HepG2 (cell line): ENCODE measurements around the gene EXTL2. TPM values are rescaled to one million over a fixed set of nuclear protein-coding genes. Genes with fewer than 3 reads are reported as not detected.

Experiments
- ATAC-seq: fragments of 200-7000 bp; cut with Tn5 transposase; 3 replicates; pipeline ENCODE4 v1.9.1; 2020; ENCODE audit warnings: mild to moderate bottlenecking, moderate library complexity
- BruUV-seq: library from RNA; stranded (reverse); fragments of 400-500 nt; replicated peaks from 2 replicates; lab custom pipeline; 2021; lab: Mats Ljungman, UMichigan
- CTCF ChIA-PET: fragments of 300-600 bp; formaldehyde crosslinking; extraction: SDS; loops from one replicate; lab custom pipeline; 2021; ENCODE audit warnings: low total read pairs, inconsistent platforms, low intra/inter-chr PET ratio; lab: Yijun Ruan, JAX
- POLR2A ChIA-PET: fragments of 350-600 bp; sonication (Branson Sonifier 250); formaldehyde crosslinking; loops from one replicate; lab custom pipeline; 2020; ENCODE audit warnings: antibody characterized with exemption, inconsistent platforms; lab: Yijun Ruan, JAX
- DNase-seq: peaks from one replicate; pipeline ENCODE4 v3.0.0-alpha.2; 2015; ENCODE audit warnings: low spot score
- FAIRE-seq: peaks from 3 replicates; lab custom pipeline; 2011; peaks lifted over from hg19 to GRCh38; lab: Jason Lieb, UNC
- H2AFZ ChIP-seq: one replicate; pipeline ENCODE4 v1.6.1; 2011; ENCODE audit warnings: low read length, inconsistent platforms
- H3K27ac ChIP-seq: fragments of 300-600 bp; 3 replicates; pipeline ENCODE4 v1.8.0; 2011; ENCODE audit warnings: mixed run types, mild to moderate bottlenecking, mixed read lengths, low read length, inconsistent platforms; ENCODE audit not compliant: insufficient read depth; ENCODE audit errors: extremely low read length
- H3K27me3 ChIP-seq, 2 experiments: fragments of 200-600 bp in 1 of 2; 2 replicates in 1 of 2; 3 replicates in 1 of 2; pipeline versions ENCODE4 v1.6.0 to v1.8.0; 2011; ENCODE audit warnings: low read length in 2 of 2, mild to moderate bottlenecking in 2 of 2, moderate library complexity in 2 of 2, inconsistent platforms in 1 of 2; ENCODE audit not compliant: insufficient read depth in 2 of 2, control insufficient read depth in 1 of 2
- H3K36me3 ChIP-seq, 2 experiments: fragments of 200-600 bp in 1 of 2; replicated peaks in 1 of 2; 2 replicates in 1 of 2; 3 replicates in 1 of 2; pipeline versions ENCODE4 v1.5.1 to v1.8.0; 2011; ENCODE audit warnings: low read length in 2 of 2, inconsistent platforms in 1 of 2; ENCODE audit not compliant: insufficient read depth in 2 of 2, control insufficient read depth in 1 of 2
- H3K4me1 ChIP-seq: 2 replicates; pipeline ENCODE4 v1.5.1; 2012; ENCODE audit warnings: low read length, inconsistent platforms; ENCODE audit not compliant: insufficient read depth
- H3K4me2 ChIP-seq: 2 replicates; pipeline ENCODE4 v1.6.0; 2011; ENCODE audit warnings: low read depth, low read length, inconsistent platforms
- H3K4me3 ChIP-seq, 3 experiments: fragments of 200-600 bp in 1 of 3; sonication (generic), shearing (Covaris generic) in 1 of 3; replicated peaks in 1 of 3; 2 replicates each; pipeline ENCODE4 v1.5.1; 2011 to 2016; ENCODE audit warnings: low read length in 3 of 3, inconsistent platforms in 2 of 3, low read depth in 2 of 3, mild to moderate bottlenecking in 2 of 3, control low read depth in 1 of 3, mixed read lengths in 1 of 3; ENCODE audit not compliant: insufficient read depth in 1 of 3
- H3K79me2 ChIP-seq: one replicate; pipeline ENCODE4 v1.6.1; 2011; ENCODE audit warnings: low read length, inconsistent platforms; ENCODE audit not compliant: insufficient read depth
- H3K9ac ChIP-seq: 2 replicates; pipeline ENCODE4 v1.6.0; 2011; ENCODE audit warnings: mild to moderate bottlenecking, low read depth, low read length, inconsistent platforms; ENCODE audit not compliant: insufficient read depth
- H3K9me3 ChIP-seq: 2 replicates; pipeline ENCODE4 v1.5.1; 2012; ENCODE audit warnings: mild to moderate bottlenecking, low read length
- H4K20me1 ChIP-seq: 2 replicates; pipeline ENCODE4 v1.6.0; 2011; ENCODE audit warnings: inconsistent platforms, mild to moderate bottlenecking, low read length, moderate library complexity; ENCODE audit not compliant: insufficient read depth
- CHD4 ChIP-seq: fragments of 200-600 bp; sonication (generic); IDR thresholded peaks from 2 replicates; pipeline ENCODE4 v1.7.0; 2017; ENCODE audit warnings: mild to moderate bottlenecking, low read length, borderline replicate concordance
- FOXA3 ChIP-seq: IDR thresholded peaks from 2 replicates; pipeline ENCODE4 v1.6.1; 2016; ENCODE audit warnings: missing genetic modification reagents, missing compliant biosample characterization
- KDM6A ChIP-seq: IDR thresholded peaks from 2 replicates; pipeline ENCODE4 v1.6.1; 2016; ENCODE audit warnings: low read depth
- MYC ChIP-seq: sonication (generic); formaldehyde crosslinking; IDR thresholded peaks from 2 replicates; pipeline ENCODE4 v1.9.0; 2021; ENCODE audit warnings: missing genetic modification reagents, borderline replicate concordance
- NFYB ChIP-seq: sonication (generic); formaldehyde crosslinking; IDR thresholded peaks from 2 replicates; pipeline ENCODE4 v1.4.0; 2020; ENCODE audit warnings: missing genetic modification reagents
- NFYC ChIP-seq: IDR thresholded peaks from 2 replicates; pipeline ENCODE4 v1.6.1; 2016; ENCODE audit warnings: missing genetic modification reagents, missing compliant biosample characterization
- NR2C2 ChIP-seq: sonication (generic); formaldehyde crosslinking; IDR thresholded peaks from 2 replicates; pipeline ENCODE4 v1.4.0; 2020; ENCODE audit warnings: missing genetic modification reagents, mild to moderate bottlenecking, moderate library complexity, borderline replicate concordance
- POGZ ChIP-seq: sonication (generic); formaldehyde crosslinking; IDR thresholded peaks from 2 replicates; pipeline ENCODE4 v1.4.0; 2020; ENCODE audit warnings: mild to moderate bottlenecking, missing genetic modification reagents
- TFDP2 ChIP-seq: sonication (generic); formaldehyde crosslinking; IDR thresholded peaks from 2 replicates; pipeline ENCODE4 v1.4.0; 2020; ENCODE audit warnings: missing genetic modification reagents
- TGIF2 ChIP-seq: IDR thresholded peaks from 2 replicates; pipeline ENCODE4 v1.6.1; 2016; ENCODE audit warnings: control low read depth, missing compliant biosample characterization
- XRCC5 ChIP-seq: fragments of 200-400 bp; formaldehyde crosslinking; optimal IDR thresholded peaks from 2 replicates; pipeline ENCODE3; 2017; ENCODE audit warnings: mild to moderate bottlenecking, low read length
- ZBTB39 ChIP-seq: sonication (generic); formaldehyde crosslinking; IDR thresholded peaks from 2 replicates; pipeline ENCODE4 v1.5.0; 2020; ENCODE audit warnings: missing genetic modification reagents
- ZNF17 ChIP-seq: sonication (generic); formaldehyde crosslinking; IDR thresholded peaks from 2 replicates; pipeline ENCODE4 v1.5.0; 2020; ENCODE audit warnings: mild to moderate bottlenecking, missing genetic modification reagents
- ZNF446 ChIP-seq: sonication (generic); formaldehyde crosslinking; IDR thresholded peaks from 2 replicates; pipeline ENCODE4 v1.5.0; 2020; ENCODE audit warnings: mild to moderate bottlenecking, missing genetic modification reagents
- ZNF737 ChIP-seq: sonication (generic); formaldehyde crosslinking; IDR thresholded peaks from 2 replicates; pipeline ENCODE4 v1.5.0; 2020; ENCODE audit warnings: missing genetic modification reagents, mild to moderate bottlenecking, borderline replicate concordance
- ZNF782 ChIP-seq: sonication (generic); formaldehyde crosslinking; IDR thresholded peaks from 2 replicates; pipeline ENCODE4 v1.4.0; 2020; ENCODE audit warnings: missing genetic modification reagents, mild to moderate bottlenecking, borderline replicate concordance
- WGBS: methylation state at CpG from one replicate; pipeline ENCODE4 v1.1.6; 2017; ENCODE audit warnings: low lambda C conversion rate; 5-methylcytosine and 5-hydroxymethylcytosine counted together
- in situ Hi-C: cut with HindIII; loops from 2 replicates; pipeline ENCODE4 v1.10.0; 2017; ENCODE audit warnings: low pct_unique_long_range_greater_than_20kb; ENCODE audit not compliant: extremely low pct_ligation_motif_present
- intact Hi-C: fragments of 100-400 bp; cut with micrococcal nuclease; formaldehyde crosslinking; loops from one replicate; pipeline ENCODE4 v1.10.0; 2022; ENCODE audit not compliant: unreplicated experiment
- polyA plus RNA-seq, 8 experiments: library from polyadenylated mRNA; depleted of rRNA in 3 of 8; stranded (reverse) in 7 of 8; unstranded in 1 of 8; fragments of >200 nt; fragmentation: Illumina TruSeq in 4 of 8; extraction: Trizol in 4 of 8; gene quantifications; 2 replicates each; pipeline versions ENCODE4 v1.2.1 to v1.2.3, GENCODE V29; 2011 to 2016; ENCODE audit warnings: low read depth in 4 of 8, missing spikeins in 1 of 8, mixed read lengths in 1 of 8; ENCODE audit not compliant: insufficient read depth in 1 of 8
- total RNA-seq, 5 experiments: library from RNA; depleted of rRNA; stranded (reverse); fragments of >200 nt; fragmentation: Illumina TruSeq; extraction: Trizol; gene quantifications; 2 replicates each; pipeline ENCODE4 v1.2.3, GENCODE V29; 2016; ENCODE audit warnings: low read depth in 1 of 5
- TF ChIP-seq, protein P1 (sequence below): sonication (generic); formaldehyde crosslinking; IDR thresholded peaks from 2 replicates; pipeline ENCODE4 v1.4.0; 2020; ENCODE audit warnings: missing genetic modification reagents
- TF ChIP-seq, protein P2 (sequence below): sonication (generic); formaldehyde crosslinking; IDR thresholded peaks from 2 replicates; pipeline ENCODE4 v1.4.0; 2020; ENCODE audit warnings: low read depth, mild to moderate bottlenecking, missing genetic modification reagents

Gene EXTL2
- total and polyA plus RNA-seq, 2 of the 13 experiments (the other 11 are each of a cell fraction or from before 2014, with no cell fraction given): 22.0 to 23.5 TPM

DNA sequence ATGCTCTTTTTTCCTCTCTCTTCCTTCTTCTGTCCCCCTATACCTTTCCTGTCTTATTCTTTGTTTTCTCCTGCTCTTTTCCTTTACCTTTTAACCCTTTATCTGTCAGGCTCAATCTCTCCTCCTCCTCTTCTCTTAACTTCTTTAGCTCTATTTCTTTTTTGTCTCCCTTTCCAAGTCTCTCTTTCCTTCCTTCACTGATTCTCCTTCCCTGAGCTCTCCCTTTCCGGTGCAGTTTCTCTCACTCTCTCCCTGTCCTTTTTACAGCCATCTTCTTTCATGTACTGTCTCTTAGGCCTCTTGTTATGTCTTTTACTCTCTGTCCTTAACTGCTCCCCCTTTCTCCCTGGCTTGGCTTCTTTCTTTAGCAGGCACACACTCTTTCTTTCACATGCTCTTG, 13.2 kb upstream of the EXTL2 start:
- TF ChIP-seq MYC (CRISPR knock-in tag) (no peak), TGIF2 (CRISPR knock-in tag) (no peak), NFYB (CRISPR knock-in tag) (no peak), NFYC (no peak), ZNF737 (CRISPR knock-in tag) (no peak), XRCC5 (no peak), ZNF782 (no peak), ZNF446 (no peak), ZBTB39 (CRISPR knock-in tag) (no peak), KDM6A (no peak), ZNF17 (no peak), FOXA3 (CRISPR knock-in tag) (no peak), NR2C2 (CRISPR knock-in tag) (no peak), TFDP2 (CRISPR knock-in tag) (no peak), CHD4 (no peak), POGZ (CRISPR knock-in tag) (no peak)
- TF ChIP-seq, protein P1, sequence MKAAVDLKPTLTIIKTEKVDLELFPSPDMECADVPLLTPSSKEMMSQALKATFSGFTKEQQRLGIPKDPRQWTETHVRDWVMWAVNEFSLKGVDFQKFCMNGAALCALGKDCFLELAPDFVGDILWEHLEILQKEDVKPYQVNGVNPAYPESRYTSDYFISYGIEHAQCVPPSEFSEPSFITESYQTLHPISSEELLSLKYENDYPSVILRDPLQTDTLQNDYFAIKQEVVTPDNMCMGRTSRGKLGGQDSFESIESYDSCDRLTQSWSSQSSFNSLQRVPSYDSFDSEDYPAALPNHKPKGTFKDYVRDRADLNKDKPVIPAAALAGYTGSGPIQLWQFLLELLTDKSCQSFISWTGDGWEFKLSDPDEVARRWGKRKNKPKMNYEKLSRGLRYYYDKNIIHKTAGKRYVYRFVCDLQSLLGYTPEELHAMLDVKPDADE: no peak
- TF ChIP-seq, protein P2, sequence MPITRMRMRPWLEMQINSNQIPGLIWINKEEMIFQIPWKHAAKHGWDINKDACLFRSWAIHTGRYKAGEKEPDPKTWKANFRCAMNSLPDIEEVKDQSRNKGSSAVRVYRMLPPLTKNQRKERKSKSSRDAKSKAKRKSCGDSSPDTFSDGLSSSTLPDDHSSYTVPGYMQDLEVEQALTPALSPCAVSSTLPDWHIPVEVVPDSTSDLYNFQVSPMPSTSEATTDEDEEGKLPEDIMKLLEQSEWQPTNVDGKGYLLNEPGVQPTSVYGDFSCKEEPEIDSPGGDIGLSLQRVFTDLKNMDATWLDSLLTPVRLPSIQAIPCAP (CRISPR knock-in tag): no peak
- 92% methylated on average over 1 of the region's 1 CpG for WGBS
- no peak for DNase-seq
- ChIA-PET POLR2A (no interaction called here), CTCF (no interaction called here)
- no peak overlapping the region for H2AFZ ChIP-seq
- no peak overlapping the region for H3K9ac ChIP-seq
- H3K4me1 ChIP-seq: peaks cover 11% of the 10 kb centered on the region
- in situ Hi-C loops: no loop called here
- peaks cover 1 to 43% of the 10 kb centered on the region in 2 experiments; a peak in 3 of 5 replicates for H3K36me3 ChIP-seq
- BruUV-seq: no TSS peak
- H3K27ac ChIP-seq: no peak overlapping the region
- peaks cover 10% of the 10 kb centered on the region for H3K79me2 ChIP-seq
- no peaks in the 10 kb centered on the region for H4K20me1 ChIP-seq
- H3K9me3 ChIP-seq: no peaks in the 10 kb centered on the region
- no peak overlapping the region for H3K4me2 ChIP-seq
- no peak overlapping the region for H3K4me3 ChIP-seq
- ATAC-seq: no peak
- no peak for FAIRE-seq
- intact Hi-C loops: no loop called here
- H3K27me3 ChIP-seq: no peaks in the 10 kb centered on the region
